AG09309 (cell line): ENCODE data around the gene MPP3.
A peak's percentile ranks its signal among the peaks of the same experiment; 100 is the strongest.
"Not testable (repeated sequence)": the region's sequence is repeated elsewhere in the genome, so short reads cannot be mapped to it uniquely, and the experiment has no call there.

ENCODE experiments used
- DNase-seq: peaks from one replicate; pipeline ENCODE4 v3.0.0-alpha.2; 2010; ENCODE audit warnings: low read depth
- H3K4me3 ChIP-seq: 2 replicates; pipeline ENCODE4 v1.5.1; 2011; ENCODE audit warnings: mild to moderate bottlenecking, low read depth, low read length, moderate library complexity; ENCODE audit not compliant: control insufficient read depth
- CTCF ChIP-seq: IDR thresholded peaks from 2 replicates; pipeline ENCODE4 v1.5.1; 2011; ENCODE audit warnings: mild to moderate bottlenecking, low read depth, low read length, inconsistent platforms; ENCODE audit not compliant: insufficient read depth, control insufficient read depth; ENCODE audit errors: missing control alignments

The MPP3 gene

DNA sequence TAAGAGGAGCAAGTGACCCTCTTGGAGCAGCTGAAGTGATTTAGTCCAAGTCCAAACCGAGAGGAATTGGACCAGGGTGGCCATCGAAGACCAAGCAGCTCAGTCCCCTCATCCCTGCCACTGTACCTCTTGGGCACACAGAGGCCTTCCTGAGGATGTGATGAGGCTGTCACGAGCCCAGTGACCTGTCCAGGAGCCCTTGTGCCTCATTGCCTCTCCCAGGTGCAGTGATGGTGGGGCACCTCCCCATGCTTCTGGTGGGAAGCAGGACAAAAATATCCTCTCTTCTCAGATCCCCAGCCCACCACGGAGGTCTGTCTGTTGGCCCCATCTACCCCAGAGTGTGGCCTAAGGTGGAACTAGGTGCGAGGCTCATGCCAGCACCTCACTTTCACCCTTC is 11.3 kb upstream of the MPP3 start:
- H3K4me3 ChIP-seq, result no peak overlapping the region
- no peak for TF ChIP-seq CTCF

DNA sequence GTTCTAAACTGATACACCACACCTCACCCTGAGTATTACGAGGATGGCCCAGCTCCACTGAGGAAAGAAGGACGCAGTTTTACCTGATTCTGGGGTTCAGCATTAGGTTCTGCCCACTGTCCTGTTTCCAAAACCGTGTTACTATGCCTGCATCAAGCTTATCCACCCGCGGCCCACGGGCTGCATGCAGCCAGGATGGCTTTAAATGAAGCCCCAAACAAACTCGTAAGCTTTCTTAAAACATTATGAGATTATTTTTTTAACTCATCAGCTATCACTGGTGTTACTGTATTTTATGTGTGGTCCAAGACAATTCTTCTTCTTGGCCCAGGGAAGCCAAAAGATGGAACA is 10.0 kb upstream of the MPP3 start:
- TF ChIP-seq CTCF, result no peak
- no peak for DNase-seq
- H3K4me3 ChIP-seq, result no peak overlapping the region

More for the DNA sequence above, 11.3 kb upstream of the MPP3 start:
- DNase-seq, result no peak

DNA sequence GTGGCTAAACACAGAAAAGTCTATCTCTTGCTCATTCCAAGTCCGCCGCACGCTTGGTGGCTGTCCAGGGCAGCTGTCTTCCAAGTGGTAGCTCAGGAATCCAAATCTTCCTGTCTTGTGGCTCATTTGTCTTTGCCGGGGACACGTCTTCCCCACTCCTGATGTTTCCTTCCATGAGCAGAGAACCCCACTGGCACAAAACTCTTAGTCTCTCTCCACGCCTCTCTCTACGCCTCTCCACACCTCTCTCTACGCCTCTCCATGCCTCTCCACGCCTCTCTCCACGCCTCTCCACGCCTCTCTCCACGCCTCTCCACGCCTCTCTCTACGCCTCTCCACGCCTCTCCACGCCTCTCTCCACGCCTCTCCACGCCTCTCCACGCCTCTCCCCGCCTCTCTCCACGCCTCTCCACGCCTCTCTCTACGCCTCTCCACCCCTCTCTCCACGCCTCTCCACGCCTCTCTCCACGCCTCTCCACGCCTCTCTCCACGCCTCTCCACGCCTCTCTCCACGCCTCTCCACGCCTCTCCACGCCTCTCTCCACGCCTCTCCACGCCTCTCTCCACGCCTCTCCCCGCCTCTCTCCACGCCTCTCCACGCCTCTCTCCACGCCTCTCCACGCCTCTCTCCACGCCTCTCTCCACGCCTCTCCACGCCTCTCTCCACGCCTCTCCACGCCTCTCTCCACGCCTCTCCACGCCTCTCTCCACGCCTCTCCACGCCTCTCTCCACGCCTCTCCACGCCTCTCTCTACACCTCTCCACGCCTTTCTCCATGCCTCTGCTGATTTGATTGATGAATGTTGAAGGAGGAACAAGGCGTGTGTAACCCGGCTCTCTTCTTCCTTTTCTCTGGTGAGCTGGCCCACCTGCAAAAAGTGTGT is 9.4 kb upstream of the MPP3 start:
- not testable (repeated sequence) for H3K4me3 ChIP-seq, DNase-seq

GRCh38 chr17:43841282-43841681 is 8.3 kb upstream of the MPP3 start:
- no peak for DNase-seq
- no peak overlapping the region for H3K4me3 ChIP-seq
- no peak for TF ChIP-seq CTCF

GRCh38 chr17:43840814-43841213 is 7.9 kb upstream of the MPP3 start:
- DNase-seq, result no peak
- no peak overlapping the region for H3K4me3 ChIP-seq
- TF ChIP-seq CTCF, result peak; percentile 15

GRCh38 chr17:43839670-43840108 is 6.7 kb upstream of the MPP3 start:
- no peak for DNase-seq
- no peak for TF ChIP-seq CTCF
- no peak overlapping the region for H3K4me3 ChIP-seq

- H3K4me3 ChIP-seq, result no peak overlapping the region
- peak; percentile 34 for DNase-seq
- TF ChIP-seq CTCF, result no peak
These were observed 1.2 kb upstream of the MPP3 start for GRCh38 chr17:43834106-43834505.
